OCI-LY7 (cell line): ENCODE results near the gene ESRP2. TPM values are rescaled to one million over a fixed set of nuclear protein-coding genes. Genes with fewer than 3 reads are reported as not detected.
A peak's percentile ranks its signal among the peaks of the same experiment; 100 is the strongest.

ENCODE experiments used
- BruUV-seq: library from RNA; stranded (reverse); fragments of 400-500 nt; replicated peaks from 2 replicates; lab custom pipeline; 2021; lab: Mats Ljungman, UMichigan
- CTCF ChIA-PET: fragments of 300-600 bp; sonication (Branson Sonifier 250); formaldehyde crosslinking; loops from one replicate; lab custom pipeline; 2022; ENCODE audit warnings: antibody characterized with exemption; ENCODE audit not compliant: unreplicated experiment; lab: Charles Lee
- POLR2A ChIA-PET: fragments of 300-600 bp; sonication (Branson Sonifier 250); formaldehyde crosslinking; loops from one replicate; lab custom pipeline; 2022; ENCODE audit warnings: antibody characterized with exemption; lab: Charles Lee
- DNase-seq: peaks from one replicate; pipeline ENCODE4 v3.0.0-alpha.2; 2015; ENCODE audit warnings: low spot score
- H2AFZ ChIP-seq: fragments of 200-600 bp; sonication (generic), shearing (Covaris generic); 2 replicates; pipeline ENCODE4 v1.6.1; 2014; ENCODE audit warnings: mild to moderate bottlenecking, antibody characterized with exemption, low read length, moderate library complexity
- H3K27ac ChIP-seq: fragments of 200-600 bp; sonication (generic); 2 replicates; pipeline ENCODE4 v1.5.1; 2014; ENCODE audit warnings: mixed run types, low read depth, mild to moderate bottlenecking, moderate library complexity, low read length, inconsistent platforms; ENCODE audit not compliant: poor library complexity, severe bottlenecking
- H3K36me3 ChIP-seq: fragments of 200-600 bp; sonication (generic); 2 replicates; pipeline ENCODE4 v1.6.1; 2014; ENCODE audit warnings: mild to moderate bottlenecking, antibody characterized with exemption, low read length, moderate library complexity, mixed read lengths; ENCODE audit not compliant: insufficient read depth
- H3K4me1 ChIP-seq: fragments of 200-600 bp; sonication (generic); 2 replicates; pipeline ENCODE4 v1.5.1; 2014; ENCODE audit warnings: mild to moderate bottlenecking, low read length; ENCODE audit not compliant: insufficient read depth, poor library complexity, severe bottlenecking
- H3K4me2 ChIP-seq: fragments of 200-600 bp; sonication (generic); 2 replicates; pipeline ENCODE4 v1.6.1; 2014; ENCODE audit warnings: mild to moderate bottlenecking, low read length
- H3K4me3 ChIP-seq: fragments of 200-600 bp; sonication (generic); 2 replicates; pipeline ENCODE4 v1.5.1; 2014; ENCODE audit warnings: mild to moderate bottlenecking, low read depth, low read length; ENCODE audit not compliant: poor library complexity, severe bottlenecking
- H3K79me2 ChIP-seq: fragments of 200-600 bp; sonication (generic); 2 replicates; pipeline ENCODE4 v1.6.1; 2016; ENCODE audit warnings: low read depth, mild to moderate bottlenecking, low read length, moderate library complexity, mixed read lengths; ENCODE audit not compliant: insufficient read depth
- H3K9me2 ChIP-seq: fragments of 200-600 bp; sonication (generic); 2 replicates; pipeline ENCODE4 v1.6.1; 2016; ENCODE audit warnings: mild to moderate bottlenecking, low read length, mixed read lengths; ENCODE audit not compliant: insufficient read depth
- H3K9me3 ChIP-seq: fragments of 200-600 bp; sonication (generic); 2 replicates; pipeline ENCODE4 v1.6.1; 2014; ENCODE audit warnings: mild to moderate bottlenecking, mixed run types, low read length, mixed read lengths
- H4K20me1 ChIP-seq: fragments of 200-600 bp; sonication (generic); 2 replicates; pipeline ENCODE4 v1.6.1; 2014; ENCODE audit warnings: mild to moderate bottlenecking, antibody characterized with exemption, low read length, moderate library complexity, mixed read lengths; ENCODE audit not compliant: insufficient read depth
- EZH2phosphoT487 ChIP-seq: fragments of 200-600 bp; sonication (generic); IDR thresholded peaks from 2 replicates; pipeline ENCODE4 v1.6.1; 2018; ENCODE audit warnings: low read depth, borderline replicate concordance, mild to moderate bottlenecking, mixed run types, antibody characterized with exemption, low read length, moderate library complexity, mixed read lengths
- intact Hi-C: fragments of 100-400 bp; cut with micrococcal nuclease; formaldehyde crosslinking; loops from one replicate; pipeline ENCODE4 v1.10.0; 2022; ENCODE audit not compliant: unreplicated experiment
- total RNA-seq, 2 experiments: library from RNA; depleted of rRNA in 1 of 2; stranded (reverse); fragments of >200 nt in 1 of 2; shearing (Covaris generic) in 1 of 2; gene quantifications; 2 replicates each; pipeline ENCODE4 v1.2.3, GENCODE V29; 2014 to 2022
- TF ChIP-seq, protein P1 (sequence below): fragments of 200-600 bp; sonication (generic); conservative IDR thresholded peaks from 2 replicates; pipeline ENCODE4 v1.5.1; 2014; ENCODE audit warnings: mild to moderate bottlenecking, antibody characterized with exemption, low read length, moderate library complexity, mixed read lengths

ESRP2 gene
- total RNA-seq, 2 experiments from 2014 or later = not detected

GRCh38 chr16:68247932-68248331, 12.0 kb upstream of the ESRP2 start:
- POLR2A ChIA-PET = interaction anchor here (1.1 kb wide), 2 partner anchors 10 to 16 kb away, joined by 3 to 5 read pairs; partner anchors contain the start of gene SLC7A6
- peaks cover 33% of the 10 kb centered on the region for H3K36me3 ChIP-seq

GRCh38 chr16:68247400-68247799, 11.5 kb upstream of the ESRP2 start:
- Histone ChIP-seq H3K4me1 (peaks cover 56% of the 10 kb centered on the region), H3K36me3 (peaks cover 31% of the 10 kb centered on the region), H3K9me3 (no peaks in the 10 kb centered on the region), H3K27ac (no peak overlapping the region), H3K4me2 (peak overlapping the region; percentile 90), H2AFZ (no peak overlapping the region), H3K4me3 (peak overlapping the region; percentile 80), H3K79me2 (peaks cover 21% of the 10 kb centered on the region; the same call in 1 of the 2 replicates), H3K9me2 (no peaks in the 10 kb centered on the region), H4K20me1 (no peaks in the 10 kb centered on the region)
- intact Hi-C loops = no loop called here
- POLR2A ChIA-PET = interaction anchor here (1.1 kb wide), 1 partner anchor 10 kb away, joined by 5 read pairs; no protein-coding TSS in a partner anchor
- DNase-seq = no peak
- CTCF ChIA-PET = no interaction called here
- TF ChIP-seq, protein P1, sequence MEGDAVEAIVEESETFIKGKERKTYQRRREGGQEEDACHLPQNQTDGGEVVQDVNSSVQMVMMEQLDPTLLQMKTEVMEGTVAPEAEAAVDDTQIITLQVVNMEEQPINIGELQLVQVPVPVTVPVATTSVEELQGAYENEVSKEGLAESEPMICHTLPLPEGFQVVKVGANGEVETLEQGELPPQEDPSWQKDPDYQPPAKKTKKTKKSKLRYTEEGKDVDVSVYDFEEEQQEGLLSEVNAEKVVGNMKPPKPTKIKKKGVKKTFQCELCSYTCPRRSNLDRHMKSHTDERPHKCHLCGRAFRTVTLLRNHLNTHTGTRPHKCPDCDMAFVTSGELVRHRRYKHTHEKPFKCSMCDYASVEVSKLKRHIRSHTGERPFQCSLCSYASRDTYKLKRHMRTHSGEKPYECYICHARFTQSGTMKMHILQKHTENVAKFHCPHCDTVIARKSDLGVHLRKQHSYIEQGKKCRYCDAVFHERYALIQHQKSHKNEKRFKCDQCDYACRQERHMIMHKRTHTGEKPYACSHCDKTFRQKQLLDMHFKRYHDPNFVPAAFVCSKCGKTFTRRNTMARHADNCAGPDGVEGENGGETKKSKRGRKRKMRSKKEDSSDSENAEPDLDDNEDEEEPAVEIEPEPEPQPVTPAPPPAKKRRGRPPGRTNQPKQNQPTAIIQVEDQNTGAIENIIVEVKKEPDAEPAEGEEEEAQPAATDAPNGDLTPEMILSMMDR = no peak
- no peak for TF ChIP-seq EZH2phosphoT487
- no TSS peak for BruUV-seq

More at GRCh38 chr16:68247932-68248331, 12.0 kb upstream of the ESRP2 start:
- Histone ChIP-seq H3K4me3 (peak overlapping the region; percentile 80), H3K79me2 (peaks cover 21% of the 10 kb centered on the region; the same call in 1 of the 2 replicates), H2AFZ (no peak overlapping the region), H3K27ac (peak overlapping the region; percentile 9), H3K4me2 (peak overlapping the region; percentile 90; the same call in 1 of the 2 replicates), H3K9me3 (no peaks in the 10 kb centered on the region), H3K9me2 (no peaks in the 10 kb centered on the region), H3K4me1 (peaks cover 61% of the 10 kb centered on the region), H4K20me1 (no peaks in the 10 kb centered on the region)
- TF ChIP-seq, protein P1 = no peak
- no peak for DNase-seq
- intact Hi-C loops = no loop called here
- CTCF ChIA-PET = interaction anchor here (1.3 kb wide), 1 partner anchor 9 kb away, joined by 3 read pairs; no protein-coding TSS in a partner anchor
- BruUV-seq = no TSS peak

DNA sequence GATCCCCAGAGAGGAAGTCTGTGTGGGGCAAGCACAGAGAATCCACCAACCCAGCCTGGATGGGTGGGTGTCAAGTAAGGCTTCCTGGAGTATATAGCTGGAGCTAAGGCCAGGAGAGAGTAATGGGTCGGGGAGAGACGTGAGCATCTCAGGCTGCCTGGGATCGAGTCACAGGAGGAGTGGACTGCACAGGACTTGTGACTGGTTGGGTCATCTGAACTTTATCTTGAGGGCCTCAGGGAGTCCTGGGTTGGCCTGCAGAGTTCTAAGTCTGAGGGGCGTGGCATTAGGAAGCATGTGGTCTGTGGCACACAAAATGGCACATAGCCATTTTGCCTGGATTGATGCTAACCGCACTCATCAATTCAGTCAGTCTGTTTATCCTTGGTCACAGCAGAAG, 10.7 kb upstream of the ESRP2 start:
- Histone ChIP-seq H4K20me1 (no peaks in the 10 kb centered on the region), H3K4me3 (peak overlapping the region; percentile 80), H3K9me3 (no peaks in the 10 kb centered on the region), H3K4me2 (peak overlapping the region; percentile 90), H3K36me3 (peaks cover 27% of the 10 kb centered on the region), H3K27ac (no peak overlapping the region), H2AFZ (no peak overlapping the region), H3K4me1 (peaks cover 49% of the 10 kb centered on the region), H3K79me2 (peaks cover 21% of the 10 kb centered on the region; the same call in 1 of the 2 replicates), H3K9me2 (no peaks in the 10 kb centered on the region)
- ChIA-PET POLR2A (interaction anchor here (0.6 to 0.8 kb wide), 4 partner anchors 27 to 324 kb away, joined by 3 read pairs; no protein-coding TSS in a partner anchor), CTCF (interaction anchor here (0.8 kb wide), 1 partner anchor 11 kb away, joined by 3 read pairs; no protein-coding TSS in a partner anchor)
- TF ChIP-seq EZH2phosphoT487 = no peak
- TF ChIP-seq, protein P1 = no peak
- intact Hi-C loops = no loop called here
- BruUV-seq = no TSS peak
- no peak for DNase-seq
